T-helper 2 cell treated with Interferon-gamma antibody and Interleukin-4, amounts not matched to agents 5 μg/mL and 100 μg/mL, for 36 hours (primary cell): ENCODE data around the gene SYT14.
"Not testable (repeated sequence)": the region's sequence is repeated elsewhere in the genome, so short reads cannot be mapped to it uniquely, and the experiment has no call there.

Source experiments
- DNase-seq: peaks from one replicate; pipeline ENCODE4 v3.0.0; 2021; ENCODE audit warnings: low spot score
- H3K27ac Mint-ChIP-seq: one replicate; pipeline ENCODE4 v1.8.0; 2021; ENCODE audit warnings: mild to moderate bottlenecking, mixed read lengths
- H3K27me3 Mint-ChIP-seq: one replicate; pipeline ENCODE4 v1.8.0; 2021; ENCODE audit warnings: low read depth, mixed read lengths
- H3K36me3 Mint-ChIP-seq: one replicate; pipeline ENCODE4 v1.8.0; 2021; ENCODE audit warnings: low read depth, mixed read lengths
- H3K4me1 Mint-ChIP-seq: one replicate; pipeline ENCODE4 v1.8.0; 2021; ENCODE audit warnings: low read depth, mixed read lengths
- H3K4me3 Mint-ChIP-seq: one replicate; pipeline ENCODE4 v1.8.0; 2022; ENCODE audit warnings: mild to moderate bottlenecking, moderate library complexity, mixed read lengths
- H3K9me3 Mint-ChIP-seq: one replicate; pipeline ENCODE4 v1.8.0; 2021; ENCODE audit warnings: mixed read lengths

Gene SYT14

DNA sequence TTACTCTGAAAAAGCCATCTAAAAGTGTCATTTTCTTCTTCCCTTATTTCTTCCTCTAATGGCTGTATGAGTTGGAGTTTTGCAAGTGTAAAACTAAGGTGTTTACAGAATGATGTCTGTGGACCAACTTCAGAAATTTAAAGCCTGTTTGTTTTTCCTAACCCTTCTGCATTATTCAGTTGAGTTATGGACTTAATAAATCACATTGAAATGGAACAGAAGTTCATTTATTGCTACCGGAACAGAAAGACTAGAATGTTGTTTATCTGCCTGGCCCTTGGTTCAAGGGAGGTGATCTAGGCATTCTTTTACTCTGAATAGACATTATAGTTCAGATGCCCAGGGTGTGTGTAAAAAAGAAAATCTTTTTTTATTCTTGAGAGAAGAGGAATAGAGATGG is 24.8 kb downstream of the SYT14 start:
- H3K27me3 Mint-ChIP-seq = peaks cover 11% of the 10 kb centered on the region
- H3K4me3 Mint-ChIP-seq = no peak overlapping the region
- H3K4me1 Mint-ChIP-seq = no peaks in the 10 kb centered on the region
- H3K36me3 Mint-ChIP-seq = no peaks in the 10 kb centered on the region
- H3K9me3 Mint-ChIP-seq = no peaks in the 10 kb centered on the region
- no peak overlapping the region for H3K27ac Mint-ChIP-seq
- no peak for DNase-seq

- H3K9me3 Mint-ChIP-seq = no peaks in the 10 kb centered on the region
- H3K27ac Mint-ChIP-seq = no peak overlapping the region
- H3K4me3 Mint-ChIP-seq = no peak overlapping the region
- no peaks in the 10 kb centered on the region for H3K36me3 Mint-ChIP-seq
- no peak for DNase-seq
- H3K4me1 Mint-ChIP-seq = no peaks in the 10 kb centered on the region
- H3K27me3 Mint-ChIP-seq = peaks cover 8% of the 10 kb centered on the region
These were observed 28.0 kb downstream of the SYT14 start for GRCh38 chr1:209965996-209966395.

GRCh38 chr1:209978721-209979120 is 40.7 kb downstream of the SYT14 start:
- H3K4me3 Mint-ChIP-seq, DNase-seq, H3K4me1 Mint-ChIP-seq, H3K27ac Mint-ChIP-seq, H3K36me3 Mint-ChIP-seq, H3K27me3 Mint-ChIP-seq, H3K9me3 Mint-ChIP-seq: not testable (repeated sequence)

GRCh38 chr1:209983953-209984352 is 45.9 kb downstream of the SYT14 start:
- no peaks in the 10 kb centered on the region for H3K9me3 Mint-ChIP-seq
- H3K36me3 Mint-ChIP-seq = no peaks in the 10 kb centered on the region
- no peak overlapping the region for H3K27ac Mint-ChIP-seq
- DNase-seq = no peak
- peaks cover 8% of the 10 kb centered on the region for H3K27me3 Mint-ChIP-seq
- H3K4me1 Mint-ChIP-seq = no peaks in the 10 kb centered on the region
- no peak overlapping the region for H3K4me3 Mint-ChIP-seq

DNA sequence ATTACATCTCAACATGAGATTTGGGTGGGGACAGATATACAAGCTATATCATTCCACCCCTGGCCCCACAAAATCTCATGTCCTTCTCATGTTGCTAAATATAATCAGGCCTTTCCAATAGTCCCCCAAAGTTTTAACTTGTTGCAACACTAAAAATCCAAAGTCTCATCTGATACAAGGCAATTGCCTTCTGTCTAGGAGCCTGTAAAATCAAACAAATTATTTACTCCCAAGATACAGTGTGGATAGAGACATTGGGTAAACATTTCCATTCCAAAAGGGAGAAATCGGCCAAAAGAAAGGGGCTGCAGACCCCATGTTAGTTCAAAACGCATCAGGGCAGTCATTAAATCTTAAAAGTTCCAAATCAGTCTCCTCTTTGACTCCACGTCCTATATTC is 47.0 kb downstream of the SYT14 start:
- H3K36me3 Mint-ChIP-seq = no peaks in the 10 kb centered on the region
- no peak for DNase-seq
- H3K9me3 Mint-ChIP-seq = no peaks in the 10 kb centered on the region
- no peak overlapping the region for H3K4me3 Mint-ChIP-seq
- peaks cover 10% of the 10 kb centered on the region for H3K27me3 Mint-ChIP-seq
- no peak overlapping the region for H3K27ac Mint-ChIP-seq
- no peaks in the 10 kb centered on the region for H3K4me1 Mint-ChIP-seq

DNA sequence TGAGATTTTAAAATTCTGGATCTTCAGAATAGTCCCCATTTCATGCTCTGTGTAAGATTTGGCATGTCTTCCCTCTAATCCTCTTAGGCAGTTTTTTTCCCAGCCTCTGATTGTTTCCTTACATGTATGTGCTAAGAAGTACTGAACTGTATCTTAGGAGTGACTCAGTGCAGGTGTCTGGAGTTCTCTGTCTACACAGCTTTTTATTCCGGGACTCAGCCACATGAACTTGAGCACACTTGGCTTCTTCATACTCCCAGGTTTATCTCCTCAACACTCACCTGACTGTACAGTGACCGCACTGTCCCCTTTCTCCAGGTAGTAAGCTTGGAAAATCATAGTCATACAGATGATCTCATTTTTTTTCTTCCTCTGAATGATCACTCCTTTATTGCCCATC is 50.7 kb downstream of the SYT14 start:
- Mint-ChIP-seq H3K9me3 (no peaks in the 10 kb centered on the region), H3K27ac (no peak overlapping the region), H3K27me3 (peaks cover 7% of the 10 kb centered on the region), H3K4me1 (no peaks in the 10 kb centered on the region), H3K4me3 (no peak overlapping the region), H3K36me3 (no peaks in the 10 kb centered on the region)
- no peak for DNase-seq

GRCh38 chr1:209989525-209989924 is 51.5 kb downstream of the SYT14 start:
- Mint-ChIP-seq H3K4me3 (no peak overlapping the region), H3K27me3 (peaks cover 7% of the 10 kb centered on the region), H3K4me1 (no peaks in the 10 kb centered on the region), H3K27ac (no peak overlapping the region), H3K36me3 (no peaks in the 10 kb centered on the region), H3K9me3 (no peaks in the 10 kb centered on the region)
- DNase-seq = no peak

- Mint-ChIP-seq H3K9me3 (no peaks in the 10 kb centered on the region), H3K36me3 (no peaks in the 10 kb centered on the region), H3K27me3 (peaks cover 7% of the 10 kb centered on the region), H3K4me3 (no peak overlapping the region), H3K4me1 (no peaks in the 10 kb centered on the region), H3K27ac (no peak overlapping the region)
- DNase-seq = no peak
These were observed 55.2 kb downstream of the SYT14 start for GRCh38 chr1:209993061-209993830.

GRCh38 chr1:209996348-209996747 is 58.3 kb downstream of the SYT14 start:
- Mint-ChIP-seq H3K4me1 (no peaks in the 10 kb centered on the region), H3K27ac (no peak overlapping the region), H3K27me3 (peaks cover 2% of the 10 kb centered on the region), H3K9me3 (no peaks in the 10 kb centered on the region), H3K4me3 (no peak overlapping the region), H3K36me3 (no peaks in the 10 kb centered on the region)
- DNase-seq = no peak

DNA sequence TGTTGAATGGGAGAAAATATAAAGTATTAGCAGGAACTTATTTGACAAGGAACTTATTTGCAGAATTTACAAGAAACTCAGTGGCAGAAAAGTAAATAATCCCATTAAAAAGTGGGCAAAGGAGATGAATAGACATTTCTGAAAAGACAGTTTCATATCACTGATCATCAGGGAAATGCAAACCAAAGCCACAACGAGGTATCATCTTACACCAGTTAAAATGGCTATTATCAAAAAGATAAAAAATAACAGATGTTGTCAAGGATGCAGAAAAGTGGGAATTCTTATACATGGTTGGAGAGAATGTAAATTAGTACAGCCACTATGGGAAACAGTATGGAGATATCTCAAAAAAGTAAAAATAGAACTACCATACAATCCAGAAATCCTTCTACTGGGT is 61.0 kb downstream of the SYT14 start:
- no peak overlapping the region for H3K4me3 Mint-ChIP-seq
- no peak overlapping the region for H3K27ac Mint-ChIP-seq
- no peaks in the 10 kb centered on the region for H3K36me3 Mint-ChIP-seq

DNA sequence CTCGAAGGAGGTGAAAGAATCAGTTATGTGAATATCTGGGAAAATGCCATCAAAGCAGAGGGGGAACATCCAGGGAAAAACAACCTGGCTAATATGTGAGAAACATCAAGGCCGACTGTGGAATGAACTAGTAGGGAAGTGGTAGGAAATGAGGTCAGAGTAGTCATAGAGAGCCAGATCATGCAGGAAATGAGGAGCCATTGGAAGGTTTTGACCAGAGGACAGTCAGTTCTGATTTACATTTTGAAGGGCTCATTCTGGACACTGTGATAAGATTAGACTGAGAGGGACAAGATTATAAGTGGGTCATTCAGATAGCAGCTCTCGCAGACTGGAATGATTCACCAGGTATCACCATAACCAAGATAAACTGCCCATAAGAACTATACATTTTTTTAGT is 63.7 kb downstream of the SYT14 start:
- H3K4me3 Mint-ChIP-seq = no peak overlapping the region
- no peak for DNase-seq
- H3K27me3 Mint-ChIP-seq = peaks cover 6% of the 10 kb centered on the region
- no peak overlapping the region for H3K27ac Mint-ChIP-seq
- no peaks in the 10 kb centered on the region for H3K9me3 Mint-ChIP-seq
- H3K4me1 Mint-ChIP-seq = no peaks in the 10 kb centered on the region
- no peaks in the 10 kb centered on the region for H3K36me3 Mint-ChIP-seq

More for the DNA sequence above, 61.0 kb downstream of the SYT14 start:
- Mint-ChIP-seq H3K27me3 (peaks cover 2% of the 10 kb centered on the region), H3K4me1 (no peaks in the 10 kb centered on the region), H3K9me3 (no peaks in the 10 kb centered on the region)
- DNase-seq = no peak

DNA sequence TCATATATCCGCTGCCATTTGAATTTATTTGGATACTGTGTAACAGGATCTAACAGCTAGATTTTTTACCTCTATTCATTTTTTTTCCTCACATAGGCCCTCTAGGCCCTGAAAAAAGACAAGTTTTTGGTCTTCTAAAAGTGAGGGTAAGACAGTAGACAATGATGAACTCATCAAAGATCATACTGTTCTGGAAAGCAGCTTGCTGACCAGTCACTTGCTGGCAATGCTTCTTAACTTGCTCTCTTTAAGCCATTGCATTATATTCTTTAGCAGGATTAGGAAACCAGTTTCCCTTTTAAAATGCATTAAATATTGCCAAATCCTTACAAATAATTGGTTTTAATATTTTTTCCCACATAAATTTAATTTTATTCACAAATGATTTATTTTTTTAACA is 65.5 kb downstream of the SYT14 start:
- H3K4me3 Mint-ChIP-seq = no peak overlapping the region
- no peaks in the 10 kb centered on the region for H3K4me1 Mint-ChIP-seq
- DNase-seq = no peak
- no peaks in the 10 kb centered on the region for H3K36me3 Mint-ChIP-seq
- H3K9me3 Mint-ChIP-seq = no peaks in the 10 kb centered on the region
- H3K27me3 Mint-ChIP-seq = peaks cover 6% of the 10 kb centered on the region
- no peak overlapping the region for H3K27ac Mint-ChIP-seq

DNA sequence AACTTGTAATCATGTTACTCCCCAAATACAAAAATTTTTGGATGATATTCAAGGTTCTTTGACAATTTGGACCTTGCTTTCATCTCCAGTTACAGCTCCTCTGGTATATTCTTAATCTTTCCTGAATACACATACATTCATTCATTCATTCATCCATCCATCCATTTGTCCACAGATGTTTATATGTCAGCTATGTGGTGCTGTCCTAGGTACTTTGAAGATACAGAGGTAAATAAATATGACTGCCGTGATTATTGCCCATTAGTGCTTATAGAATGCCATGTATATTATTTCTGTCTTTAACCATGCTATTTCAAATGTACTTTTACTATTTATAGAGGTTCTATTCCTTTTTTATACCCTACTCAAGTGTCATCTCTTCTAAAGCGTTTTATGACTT is 72.1 kb downstream of the SYT14 start:
- H3K9me3 Mint-ChIP-seq = no peaks in the 10 kb centered on the region
- H3K4me1 Mint-ChIP-seq = no peaks in the 10 kb centered on the region
- H3K27me3 Mint-ChIP-seq = peaks cover 3% of the 10 kb centered on the region
- no peak overlapping the region for H3K27ac Mint-ChIP-seq
- H3K36me3 Mint-ChIP-seq = no peaks in the 10 kb centered on the region
- no peak for DNase-seq
- H3K4me3 Mint-ChIP-seq = no peak overlapping the region

GRCh38 chr1:210021145-210021860 is 83.3 kb downstream of the SYT14 start:
- Mint-ChIP-seq H3K4me3 (no peak overlapping the region), H3K27me3 (no peaks in the 10 kb centered on the region), H3K4me1 (no peaks in the 10 kb centered on the region), H3K27ac (no peak overlapping the region), H3K36me3 (no peaks in the 10 kb centered on the region), H3K9me3 (no peaks in the 10 kb centered on the region)
- no peak for DNase-seq

- Mint-ChIP-seq H3K36me3 (no peaks in the 10 kb centered on the region), H3K4me1 (no peaks in the 10 kb centered on the region), H3K4me3 (no peak overlapping the region), H3K9me3 (no peaks in the 10 kb centered on the region), H3K27me3 (no peaks in the 10 kb centered on the region), H3K27ac (no peak overlapping the region)
- DNase-seq = no peak
These were observed 84.0 kb downstream of the SYT14 start for GRCh38 chr1:210022044-210022443.
